HEK293 (cell line): ENCODE measurements around the gene PRCD.
A peak's percentile ranks its signal among the peaks of the same experiment; 100 is the strongest.

Source experiments
- CTCF ChIA-PET: fragments of 350-600 bp; formaldehyde crosslinking; extraction: SDS; loops from one replicate; lab custom pipeline; 2021; ENCODE audit warnings: antibody characterized with exemption; lab: Yijun Ruan, JAX
- POLR2A ChIA-PET: fragments of 300-600 bp; formaldehyde crosslinking; extraction: SDS; loops from one replicate; lab custom pipeline; 2020; ENCODE audit warnings: antibody characterized with exemption, inconsistent platforms; lab: Yijun Ruan, JAX
- H3K27ac ChIP-seq: fragments of 200-500 bp; sonication (Bioruptor generic); 2 replicates; pipeline ENCODE4 v1.5.1; 2014; ENCODE audit warnings: low read depth, low read length, control low read depth, inconsistent platforms; ENCODE audit errors: extremely low read depth
- H3K36me3 ChIP-seq, 2 experiments: fragments of 200-500 bp in 1 of 2; sonication (Bioruptor generic) in 1 of 2; 1 replicate in 1 of 2; 2 replicates in 1 of 2; pipeline ENCODE4 v1.5.1; 2014 to 2017; ENCODE audit warnings: inconsistent platforms in 2 of 2, low read length in 2 of 2; ENCODE audit not compliant: control insufficient read depth in 2 of 2, insufficient read depth in 1 of 2
- H3K4me1 ChIP-seq: fragments of 200-500 bp; sonication (Bioruptor generic); 2 replicates; pipeline ENCODE4 v1.5.1; 2014; ENCODE audit warnings: mild to moderate bottlenecking, low read length, inconsistent platforms; ENCODE audit not compliant: control insufficient read depth, insufficient read depth
- H3K4me3 ChIP-seq: 2 replicates; pipeline ENCODE4 v1.5.1; 2011; ENCODE audit warnings: low read depth, mild to moderate bottlenecking, control low read depth, low read length, moderate library complexity
- H3K9me3 ChIP-seq: fragments of 200-500 bp; sonication (Bioruptor generic); 2 replicates; pipeline ENCODE4 v1.5.1; 2014; ENCODE audit warnings: low read depth, low read length, inconsistent platforms; ENCODE audit not compliant: control insufficient read depth, insufficient read depth
- GLIS1 ChIP-seq: fragments of 450-650 bp; formaldehyde crosslinking; IDR thresholded peaks from 2 replicates; pipeline ENCODE4 v1.5.1; 2016; ENCODE audit warnings: missing biosample characterization, missing genetic modification characterization
- KLF10 ChIP-seq: fragments of 450-650 bp; IDR thresholded peaks from 2 replicates; pipeline ENCODE4 v1.5.1; 2018; ENCODE audit warnings: missing biosample characterization, mild to moderate bottlenecking, missing genetic modification characterization
- KLF9 ChIP-seq: fragments of 450-650 bp; formaldehyde crosslinking; IDR thresholded peaks from 2 replicates; pipeline ENCODE4 v1.5.1; 2016; ENCODE audit warnings: missing biosample characterization, missing genetic modification characterization, low read depth
- PRDM10 ChIP-seq: fragments of 450-650 bp; formaldehyde crosslinking; IDR thresholded peaks from 2 replicates; pipeline ENCODE4 v1.5.1; 2016; ENCODE audit warnings: missing biosample characterization, missing genetic modification characterization
- SP2 ChIP-seq: fragments of 450-650 bp; formaldehyde crosslinking; IDR thresholded peaks from 2 replicates; pipeline ENCODE4 v1.5.1; 2016; ENCODE audit warnings: missing biosample characterization, missing genetic modification characterization
- SP7 ChIP-seq: fragments of 450-650 bp; formaldehyde crosslinking; IDR thresholded peaks from 2 replicates; pipeline ENCODE4 v1.5.1; 2016; ENCODE audit warnings: missing biosample characterization, missing genetic modification characterization
- TRIM28 ChIP-seq: IDR thresholded peaks from 2 replicates; pipeline ENCODE4 v1.6.1; 2011; ENCODE audit warnings: low read length, control low read depth, borderline replicate concordance
- ZBTB48 ChIP-seq: fragments of 450-650 bp; formaldehyde crosslinking; IDR thresholded peaks from 2 replicates; pipeline ENCODE4 v1.5.1; 2016; ENCODE audit warnings: missing biosample characterization, missing genetic modification characterization
- ZFP3 ChIP-seq: fragments of 450-650 bp; formaldehyde crosslinking; IDR thresholded peaks from 2 replicates; pipeline ENCODE4 v1.5.1; 2016; ENCODE audit warnings: low read depth, missing biosample characterization, missing genetic modification characterization
- ZIC2 ChIP-seq: fragments of 450-650 bp; formaldehyde crosslinking; IDR thresholded peaks from 2 replicates; pipeline ENCODE4 v1.5.1; 2016; ENCODE audit warnings: missing biosample characterization, missing genetic modification characterization
- ZNF114 ChIP-seq: fragments of 450-650 bp; formaldehyde crosslinking; IDR thresholded peaks from 2 replicates; pipeline ENCODE4 v1.5.0; 2017; ENCODE audit warnings: missing biosample characterization, missing genetic modification characterization
- ZNF132 ChIP-seq: fragments of 450-650 bp; formaldehyde crosslinking; IDR thresholded peaks from 2 replicates; pipeline ENCODE4 v1.5.1; 2017; ENCODE audit warnings: missing biosample characterization, missing genetic modification characterization, borderline replicate concordance
- ZNF140 ChIP-seq: fragments of 450-650 bp; formaldehyde crosslinking; IDR thresholded peaks from 2 replicates; pipeline ENCODE4 v1.5.1; 2016; ENCODE audit warnings: missing biosample characterization, missing genetic modification characterization
- ZNF239 ChIP-seq: fragments of 450-650 bp; formaldehyde crosslinking; IDR thresholded peaks from 2 replicates; pipeline ENCODE4 v1.5.1; 2016; ENCODE audit warnings: missing biosample characterization, missing genetic modification characterization
- ZNF341 ChIP-seq: fragments of 450-650 bp; formaldehyde crosslinking; IDR thresholded peaks from 2 replicates; pipeline ENCODE4; 2016; ENCODE audit warnings: low read depth, missing biosample characterization, missing genetic modification characterization
- ZNF362 ChIP-seq: fragments of 450-650 bp; formaldehyde crosslinking; IDR thresholded peaks from 2 replicates; pipeline ENCODE4 v1.5.1; 2016; ENCODE audit warnings: missing biosample characterization, missing genetic modification characterization
- ZNF433 ChIP-seq: fragments of 450-650 bp; formaldehyde crosslinking; IDR thresholded peaks from 2 replicates; pipeline ENCODE4 v1.5.1; 2016; ENCODE audit warnings: missing biosample characterization, missing genetic modification characterization, low read depth
- ZNF510 ChIP-seq: fragments of 450-650 bp; formaldehyde crosslinking; IDR thresholded peaks from 2 replicates; pipeline ENCODE4 v1.5.1; 2018; ENCODE audit warnings: mild to moderate bottlenecking, missing genetic modification characterization, missing biosample characterization; ENCODE audit not compliant: insufficient replicate concordance
- ZNF529 ChIP-seq: fragments of 450-650 bp; formaldehyde crosslinking; IDR thresholded peaks from 2 replicates; pipeline ENCODE4 v1.5.1; 2017; ENCODE audit warnings: missing genetic modification characterization, missing biosample characterization; ENCODE audit not compliant: insufficient replicate concordance
- ZNF558 ChIP-seq: fragments of 450-650 bp; formaldehyde crosslinking; IDR thresholded peaks from 2 replicates; pipeline ENCODE4 v1.5.1; 2016; ENCODE audit warnings: missing biosample characterization, missing genetic modification characterization
- ZNF654 ChIP-seq: fragments of 450-650 bp; formaldehyde crosslinking; IDR thresholded peaks from 2 replicates; pipeline ENCODE4 v1.5.1; 2016; ENCODE audit warnings: low read depth, missing biosample characterization, missing genetic modification characterization
- ZNF707 ChIP-seq: fragments of 450-650 bp; formaldehyde crosslinking; IDR thresholded peaks from 2 replicates; pipeline ENCODE4 v1.5.1; 2016; ENCODE audit warnings: missing biosample characterization, missing genetic modification characterization
- ZSCAN16 ChIP-seq: fragments of 450-650 bp; formaldehyde crosslinking; IDR thresholded peaks from 2 replicates; pipeline ENCODE4 v1.5.1; 2016; ENCODE audit warnings: missing biosample characterization, missing genetic modification characterization

The PRCD gene

GRCh38 chr17:76502341-76503211 is 37.3 kb upstream of the PRCD start:
- no peaks in the 10 kb centered on the region for H3K36me3 ChIP-seq
- ChIA-PET CTCF (interaction anchor here (0.6 to 7.3 kb wide), 18 partner anchors 8 to 223 kb away, joined by 3 to 58 read pairs (median 4); partner anchors contain the start of genes AANAT and UBE2O), POLR2A (interaction anchor here (0.6 to 1.6 kb wide), 4 partner anchors 35 to 170 kb away, joined by 3 to 5 read pairs (median 5); partner anchors contain the start of gene AANAT)
- TF ChIP-seq ZNF558 (tag by site-specific recombination) (no peak), SP7 (tag by site-specific recombination) (no peak), GLIS1 (peak; percentile 92), ZNF132 (tag by site-specific recombination) (no peak), ZNF114 (tag by site-specific recombination) (no peak), ZIC2 (tag by site-specific recombination) (peak; percentile 49)
- no peak overlapping the region for H3K4me3 ChIP-seq
- no peaks in the 10 kb centered on the region for H3K9me3 ChIP-seq
- H3K27ac ChIP-seq = no peak overlapping the region
- H3K4me1 ChIP-seq = peaks cover 16% of the 10 kb centered on the region

- TF ChIP-seq ZNF529 (tag by site-specific recombination) (no peak), ZNF239 (no peak), TRIM28 (no peak), ZNF140 (tag by site-specific recombination) (no peak), ZNF510 (tag by site-specific recombination) (no peak), ZNF341 (tag by site-specific recombination) (no peak), ZNF707 (tag by site-specific recombination) (no peak), KLF10 (no peak), ZNF433 (no peak), PRDM10 (no peak), ZNF654 (tag by site-specific recombination) (no peak), ZBTB48 (no peak), ZNF362 (no peak), ZSCAN16 (tag by site-specific recombination) (no peak), ZFP3 (tag by site-specific recombination) (no peak), SP2 (no peak), KLF9 (tag by site-specific recombination) (no peak)
- peaks cover 16% of the 10 kb centered on the region for H3K4me1 ChIP-seq
- H3K36me3 ChIP-seq = no peaks in the 10 kb centered on the region
- no peak overlapping the region for H3K4me3 ChIP-seq
- no peaks in the 10 kb centered on the region for H3K9me3 ChIP-seq
- ChIA-PET POLR2A (interaction anchor here (0.6 kb wide), 1 partner anchor 181 kb away, joined by 3 read pairs; no protein-coding TSS in a partner anchor), CTCF (interaction anchor here (0.6 to 7.3 kb wide), 15 partner anchors 18 to 1007 kb away, joined by 3 to 58 read pairs (median 4); partner anchors contain the start of genes AANAT and PRCD)
- no peak overlapping the region for H3K27ac ChIP-seq
Observed at GRCh38 chr17:76504117-76504516, 35.7 kb upstream of the PRCD start.
